Measurements from ENCODE around the gene TNS4. TPM values are rescaled to one million over a fixed set of nuclear protein-coding genes. Genes with fewer than 3 reads are reported as not detected.

Gene TNS4
- total RNA-seq, 1 experiment from 2014 or later: 0.59 TPM

DNA sequence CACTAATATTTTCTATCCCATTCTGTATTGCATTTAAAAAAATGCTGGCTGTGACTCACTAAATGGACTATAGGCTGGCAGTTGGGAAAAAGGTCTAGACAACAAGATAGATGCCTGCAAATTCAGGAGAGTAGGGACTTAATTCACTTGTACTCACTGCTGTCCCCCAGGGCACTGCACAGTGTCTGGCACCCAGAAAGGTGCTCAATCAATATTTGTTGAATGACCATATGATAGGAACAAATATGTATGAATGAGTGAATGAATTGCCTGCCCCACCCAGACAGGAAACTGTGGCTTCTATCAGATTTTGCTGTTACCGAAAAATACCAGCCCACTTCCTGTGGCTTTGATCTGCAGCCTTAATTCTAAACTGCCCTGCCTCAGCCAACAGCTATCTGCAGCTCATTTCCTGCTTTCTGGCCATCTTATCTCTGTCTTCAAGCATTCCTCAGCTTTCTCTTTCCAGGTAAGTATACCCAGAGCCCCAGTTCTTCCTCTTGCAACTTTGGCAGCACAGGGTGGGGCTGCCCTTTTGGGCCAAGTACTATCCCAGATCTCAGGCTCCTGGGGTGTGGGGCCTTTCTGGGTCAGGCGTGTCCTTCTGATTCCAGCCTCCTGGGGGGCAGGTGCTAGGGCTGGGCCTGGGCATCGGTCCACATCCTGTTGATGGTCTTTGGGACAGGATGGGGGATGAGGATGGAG lies 15.3 kb upstream of the TNS4 start:
- Histone ChIP-seq H2BK15ac (ENCODE audit: low read depth, low read length) (no peak overlapping the region), H3T11ph (ENCODE audit: low read length) (no peak overlapping the region), H3K4me2 (ENCODE audit: insufficient read depth, insufficient read length, low read length) (no peak overlapping the region), H3K9ac (ENCODE audit: extremely low read depth, insufficient read length, low read length) (no peak overlapping the region), H2AFZ (ENCODE audit: low read length) (no peak overlapping the region), H3K4ac (ENCODE audit: low read depth, low read length) (no peak overlapping the region), H2AK5ac (ENCODE audit: insufficient read length, low read length) (no peak overlapping the region), H3K27me3 (ENCODE audit: insufficient read depth, low read length) (no peaks in the 10 kb centered on the region), H3K27ac (ENCODE audit: insufficient read length, low read depth, low read length) (no peak overlapping the region), H3K14ac (ENCODE audit: insufficient read depth, low read length) (no peak overlapping the region), H4K5ac (ENCODE audit: insufficient read length, low read depth, low read length) (no peak overlapping the region), H4K20me1 (ENCODE audit: control insufficient read depth, insufficient read depth, insufficient read length) (no peaks in the 10 kb centered on the region), H3K79me2 (ENCODE audit: insufficient read depth, low read length) (no peaks in the 10 kb centered on the region), H2BK5ac (ENCODE audit: insufficient read length, low read length) (no peak overlapping the region), H3K56ac (ENCODE audit: insufficient read length, low read depth, low read length) (no peak overlapping the region), H3K23ac (ENCODE audit: insufficient read length, low read depth, low read length) (no peak overlapping the region), H4K91ac (ENCODE audit: insufficient read length, low read depth, low read length) (no peak overlapping the region), H2BK12ac (ENCODE audit: insufficient read length, low read depth, low read length) (no peak overlapping the region), H3K9me3 (ENCODE audit: control insufficient read depth, low read depth, low read length) (no peaks in the 10 kb centered on the region), H2BK120ac (ENCODE audit: low read depth, low read length, poor library complexity, severe bottlenecking) (no peak overlapping the region), H3K79me1 (ENCODE audit: insufficient read depth, low read depth, low read length, poor library complexity, severe bottlenecking) (no peaks in the 10 kb centered on the region), H2BK20ac (ENCODE audit: low read depth, low read length, poor library complexity, severe bottlenecking) (no peak overlapping the region), H3K18ac (ENCODE audit: insufficient read length, low read depth, low read length) (no peak overlapping the region), H3K4me1 (ENCODE audit: insufficient read depth, low read length) (peaks cover 4% of the 10 kb centered on the region; the same call in 1 of the 2 replicates), H4K8ac (replicated peaks; ENCODE audit: insufficient read length, low read depth, low read length) (no peak overlapping the region), H3K23me2 (ENCODE audit: insufficient read length, low read depth, low read length, poor library complexity, severe bottlenecking) (no peaks in the 10 kb centered on the region)
- no CpG with 5 or more reads among the region's 3 CpGs for WGBS (ENCODE audit: extremely low coverage, insufficient read length, low lambda C conversion rate)
- peaks cover 16 to 22% of the 10 kb centered on the region in 2 experiments for H3K4me1 Mint-ChIP-seq
- no peak for DNase-seq
- no peak for TF ChIP-seq CTCF (conservative IDR thresholded peaks at IDR 0.05)
- H3K36me3 Mint-ChIP-seq (ENCODE audit: insufficient read depth in 1 of 3, low read depth in 3 of 3): no peaks in the 10 kb centered on the region; a peak in 1 of 7 replicates
- H3K27ac Mint-ChIP-seq: peak overlapping the region in 1 of 3 experiments; percentile 37; a peak in 1 of 7 replicates
- H3K27me3 Mint-ChIP-seq (ENCODE audit: low read depth): peaks cover 13% of the 10 kb centered on the region
- H3K4me3 Mint-ChIP-seq: no peak overlapping the region
- H3K9me3 Mint-ChIP-seq: no peaks in the 10 kb centered on the region
